GM21717 (cell line): Measurements from ENCODE around the gene ADK.
"Not testable (repeated sequence)": the region's sequence is repeated elsewhere in the genome, so short reads cannot be mapped to it uniquely, and the experiment has no call there.

Source experiments
- ATAC-seq: cut with Tn5 transposase; IDR thresholded peaks from one replicate; pipeline ENCODE4 v1.9.1; 2021; ENCODE audit warnings: mild to moderate bottlenecking, moderate library complexity; ENCODE audit not compliant: unreplicated experiment

The ADK gene

GRCh38 chr10:74178042-74178791, 27.2 kb downstream of the ADK start:
- ATAC-seq, result no peak

- no peak for ATAC-seq
Observed at GRCh38 chr10:74179111-74179710, 28.2 kb downstream of the ADK start.

- no peak for ATAC-seq
Observed at GRCh38 chr10:74186678-74187077, 35.7 kb downstream of the ADK start.

- no peak for ATAC-seq
Observed at GRCh38 chr10:74187237-74187636, 36.2 kb downstream of the ADK start.

- ATAC-seq, result not testable (repeated sequence)
Observed at GRCh38 chr10:74188617-74189016, 37.6 kb downstream of the ADK start.

- ATAC-seq, result peak; percentile 64
Observed at GRCh38 chr10:74189999-74190421, 39.0 kb downstream of the ADK start.

GRCh38 chr10:74190494-74190893, 39.5 kb downstream of the ADK start:
- ATAC-seq, result no peak

GRCh38 chr10:74194545-74194944, 43.5 kb downstream of the ADK start:
- no peak for ATAC-seq

GRCh38 chr10:74194999-74195398, 44.0 kb downstream of the ADK start:
- no peak for ATAC-seq

- ATAC-seq, result no peak
Observed at GRCh38 chr10:74199315-74199714, 48.3 kb downstream of the ADK start.

GRCh38 chr10:74202356-74202755, 51.3 kb downstream of the ADK start:
- ATAC-seq, result no peak

- no peak for ATAC-seq
Observed at GRCh38 chr10:74206746-74207145, 55.7 kb downstream of the ADK start.

- ATAC-seq, result no peak
Observed at GRCh38 chr10:74207691-74208480, 56.9 kb downstream of the ADK start.

GRCh38 chr10:74208997-74209396, 58.0 kb downstream of the ADK start:
- no peak for ATAC-seq

- ATAC-seq, result no peak
Observed at GRCh38 chr10:74213019-74213418, 62.0 kb downstream of the ADK start.

- ATAC-seq, result no peak
Observed at GRCh38 chr10:74213571-74214162, 62.6 kb downstream of the ADK start.

GRCh38 chr10:74217110-74217509, 66.1 kb downstream of the ADK start:
- ATAC-seq, result not testable (repeated sequence)

GRCh38 chr10:74222467-74222866, 71.4 kb downstream of the ADK start:
- ATAC-seq, result not testable (repeated sequence)

GRCh38 chr10:74223755-74224529, 72.9 kb downstream of the ADK start:
- ATAC-seq, result no peak

GRCh38 chr10:74227697-74228424, 76.8 kb downstream of the ADK start:
- no peak for ATAC-seq
